ENCODE data around the gene TRIM50.

DNA sequence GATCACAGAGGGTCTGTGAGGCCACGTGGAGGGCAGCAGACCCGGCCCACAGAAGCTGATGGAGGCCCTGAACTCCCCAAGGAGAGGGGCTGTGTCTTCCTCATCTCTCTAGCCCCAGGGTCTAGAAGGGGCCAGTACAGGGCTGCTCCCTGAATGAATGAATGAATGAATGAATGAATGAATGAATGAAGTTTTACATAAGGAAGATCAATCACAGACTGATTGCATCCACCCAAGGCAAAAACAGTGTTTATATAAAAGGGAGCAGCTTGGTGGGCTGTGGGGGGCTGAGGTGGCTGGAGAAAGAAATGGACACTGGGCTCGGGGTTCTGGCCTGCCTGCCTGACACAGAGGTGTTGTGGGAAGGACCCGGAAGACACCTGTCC, 14.4 kb downstream of the TRIM50 start:
- TF ChIP-seq, protein P1, sequence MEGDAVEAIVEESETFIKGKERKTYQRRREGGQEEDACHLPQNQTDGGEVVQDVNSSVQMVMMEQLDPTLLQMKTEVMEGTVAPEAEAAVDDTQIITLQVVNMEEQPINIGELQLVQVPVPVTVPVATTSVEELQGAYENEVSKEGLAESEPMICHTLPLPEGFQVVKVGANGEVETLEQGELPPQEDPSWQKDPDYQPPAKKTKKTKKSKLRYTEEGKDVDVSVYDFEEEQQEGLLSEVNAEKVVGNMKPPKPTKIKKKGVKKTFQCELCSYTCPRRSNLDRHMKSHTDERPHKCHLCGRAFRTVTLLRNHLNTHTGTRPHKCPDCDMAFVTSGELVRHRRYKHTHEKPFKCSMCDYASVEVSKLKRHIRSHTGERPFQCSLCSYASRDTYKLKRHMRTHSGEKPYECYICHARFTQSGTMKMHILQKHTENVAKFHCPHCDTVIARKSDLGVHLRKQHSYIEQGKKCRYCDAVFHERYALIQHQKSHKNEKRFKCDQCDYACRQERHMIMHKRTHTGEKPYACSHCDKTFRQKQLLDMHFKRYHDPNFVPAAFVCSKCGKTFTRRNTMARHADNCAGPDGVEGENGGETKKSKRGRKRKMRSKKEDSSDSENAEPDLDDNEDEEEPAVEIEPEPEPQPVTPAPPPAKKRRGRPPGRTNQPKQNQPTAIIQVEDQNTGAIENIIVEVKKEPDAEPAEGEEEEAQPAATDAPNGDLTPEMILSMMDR (conservative IDR thresholded peaks at IDR 0.05) = no peak
- TF ChIP-seq ZFX (IDR thresholded peaks at IDR 0.05) = no peak

All from C4-2B (cell line).